Measurements from ENCODE around the gene CENPX. TPM values are rescaled to one million over a fixed set of nuclear protein-coding genes. Genes with fewer than 3 reads are reported as not detected.

CENPX gene
- total RNA-seq, 2 donors from 2014 or later = 16.5 to 24.4 TPM

- Histone ChIP-seq H3K9me3 (no peaks in the 10 kb centered on the region), H3K4me1 (peaks cover 38% of the 10 kb centered on the region), H3K27me3 (no peaks in the 10 kb centered on the region), H3K4me3 (peak within 1 kb of the TSS; percentile 62 to 78), H3K27ac (peak within 1 kb of the TSS; percentile 39 to 51 (median 40)), H3K36me3 (replicated peaks in 1 of 2; ENCODE audit: insufficient read depth in 1 of 2, low read depth in 2 of 2) (peaks cover 5 to 13% of the 10 kb centered on the region in 2 donors)
- ATAC-seq (peak; percentile 85), DNase-seq (peak; percentile 76 to 82 (median 80))
- WGBS, 2 donors = 0 to 1% methylated on average over 6 to 61 of the region's 94 CpGs
- intact Hi-C loops (cut with DNase I) = no loop called here
- no peak for TF ChIP-seq CTCF (IDR thresholded peaks at IDR 0.05)
- peak in 1 of 3 donors; percentile 9 for TF ChIP-seq POLR2A (IDR thresholded peaks at IDR 0.05)
Observed at GRCh38 chr17:82051776-82052637, 29.3 kb upstream of the CENPX start, which contains the start of the genes GPS1 and RFNG. GPS1 (plus strand) TSS chr17:82051898; CDS start chr17:82051932, 34 bp downstream. RFNG (minus strand) TSS chr17:82051811; CDS start chr17:82051766, 45 bp downstream.

DNA sequence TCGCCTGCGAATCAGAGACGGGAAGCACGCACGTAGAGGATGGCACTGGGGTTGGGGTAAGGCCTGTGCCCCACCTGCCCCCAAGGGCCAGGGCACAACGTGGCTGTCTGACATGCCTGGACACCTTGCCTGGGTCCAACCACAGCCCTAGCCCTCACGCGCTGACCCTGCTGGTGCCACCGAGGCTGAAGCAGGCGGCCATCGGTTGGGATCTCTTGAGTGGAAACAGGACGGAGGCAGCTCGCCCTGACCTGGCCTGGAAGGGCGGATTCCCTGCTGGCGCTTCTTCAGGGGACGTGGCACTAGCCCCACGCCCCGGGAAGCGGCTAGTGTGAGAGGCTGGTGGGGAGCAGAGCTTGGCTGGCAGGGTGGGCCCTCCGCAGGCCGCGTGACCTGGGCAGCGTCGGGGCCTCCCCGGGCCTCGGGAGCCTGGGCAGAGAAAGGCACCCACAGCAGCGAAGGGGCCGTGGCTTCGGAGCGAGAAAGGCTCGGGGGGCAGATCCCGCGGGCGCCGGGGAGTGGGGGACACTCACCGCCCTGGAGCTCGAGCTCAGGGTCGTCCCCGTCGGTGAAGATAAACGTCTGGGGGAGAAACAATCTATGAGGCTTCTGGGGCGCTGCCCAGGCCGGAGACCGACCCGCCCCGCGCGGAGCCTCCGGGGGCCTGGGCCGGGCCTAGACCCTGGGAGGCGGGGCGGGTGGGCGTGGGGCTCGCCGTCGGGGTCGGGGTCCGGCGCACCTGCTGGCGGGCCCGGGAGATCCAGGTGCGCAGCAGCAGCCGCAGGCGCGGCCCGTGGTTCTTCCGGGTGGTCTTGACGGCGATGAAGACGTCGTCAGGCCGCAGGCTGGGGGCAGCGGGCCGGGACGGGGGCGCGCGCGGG, 28.3 kb upstream of the CENPX start:
- intact Hi-C loops (cut with DNase I) = no loop called here
- DNase-seq (no peak), ATAC-seq (peak; percentile 25)
- Histone ChIP-seq H3K36me3 (replicated peaks in 1 of 2; ENCODE audit: insufficient read depth in 1 of 2, low read depth in 2 of 2) (peaks cover 5 to 6% of the 10 kb centered on the region in 2 donors), H3K27me3 (no peaks in the 10 kb centered on the region), H3K4me1 (peaks cover 38% of the 10 kb centered on the region), H3K27ac (peak overlapping the region in 3 of 4 donors; percentile 39 to 51 (median 40)), H3K4me3 (peak overlapping the region; percentile 22 to 70), H3K9me3 (no peaks in the 10 kb centered on the region)
- WGBS, 2 donors = 2 to 11% methylated on average over 24 to 74 of the region's 79 CpGs
- TF ChIP-seq CTCF (IDR thresholded peaks at IDR 0.05) (no peak), POLR2A (IDR thresholded peaks at IDR 0.05) (no peak)

- no peak for DNase-seq
- 80% methylated on average over 28 of the region's 28 CpGs; no CpG with 5 or more reads in 1 of the 2 donors for WGBS, 2 donors
- Histone ChIP-seq H3K4me3 (no peak overlapping the region), H3K9me3 (no peaks in the 10 kb centered on the region), H3K36me3 (replicated peaks in 1 of 2; ENCODE audit: insufficient read depth in 1 of 2, low read depth in 2 of 2) (peaks cover 5% of the 10 kb centered on the region in 2 donors), H3K27ac (no peak overlapping the region), H3K4me1 (peaks cover 38% of the 10 kb centered on the region), H3K27me3 (no peaks in the 10 kb centered on the region)
- no peak for TF ChIP-seq POLR2A (IDR thresholded peaks at IDR 0.05)
- TF ChIP-seq CTCF (IDR thresholded peaks at IDR 0.05) = no peak
- intact Hi-C loops (cut with DNase I) = no loop called here
- no peak for ATAC-seq
Observed at GRCh38 chr17:82050152-82050760, 27.6 kb upstream of the CENPX start.

DNA sequence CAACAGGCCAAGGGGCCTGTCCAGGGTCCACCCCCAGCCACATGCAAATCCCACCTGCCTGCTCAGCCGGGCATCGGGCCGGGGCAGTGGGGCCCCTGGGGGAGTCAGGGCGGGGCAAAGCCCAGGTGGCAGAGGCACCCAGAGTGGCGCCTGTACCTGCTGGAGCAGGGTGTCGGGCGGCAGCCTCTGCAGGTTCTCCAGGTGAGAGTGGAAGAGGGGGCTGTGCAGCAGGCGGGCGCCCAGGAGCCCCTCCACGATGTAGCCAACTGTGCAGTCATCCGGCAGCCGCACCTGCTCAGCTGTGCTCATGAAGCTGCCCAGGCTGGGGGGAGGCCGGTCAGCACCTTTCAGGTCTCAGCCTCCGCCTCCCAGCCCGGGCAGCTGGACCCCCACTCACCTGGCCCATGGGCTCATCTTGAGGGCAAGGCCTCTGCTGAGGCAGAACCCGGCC, 26.9 kb upstream of the CENPX start:
- Histone ChIP-seq H3K9me3 (no peaks in the 10 kb centered on the region), H3K27ac (no peak overlapping the region), H3K4me3 (no peak overlapping the region), H3K36me3 (replicated peaks in 1 of 2; ENCODE audit: insufficient read depth in 1 of 2, low read depth in 2 of 2) (no peaks in the 10 kb centered on the region), H3K4me1 (peaks cover 38% of the 10 kb centered on the region), H3K27me3 (no peaks in the 10 kb centered on the region)
- 93 to 100% methylated on average over 3 to 11 of the region's 16 CpGs for WGBS, 2 donors
- DNase-seq (no peak), ATAC-seq (no peak)
- intact Hi-C loops (cut with DNase I) = no loop called here
- no peak for TF ChIP-seq POLR2A (IDR thresholded peaks at IDR 0.05)
- TF ChIP-seq CTCF (IDR thresholded peaks at IDR 0.05) = no peak

Measured in body of pancreas (tissue), 4 donors.